ENCODE data around the gene PTGDR.

- TF ChIP-seq, protein P1, sequence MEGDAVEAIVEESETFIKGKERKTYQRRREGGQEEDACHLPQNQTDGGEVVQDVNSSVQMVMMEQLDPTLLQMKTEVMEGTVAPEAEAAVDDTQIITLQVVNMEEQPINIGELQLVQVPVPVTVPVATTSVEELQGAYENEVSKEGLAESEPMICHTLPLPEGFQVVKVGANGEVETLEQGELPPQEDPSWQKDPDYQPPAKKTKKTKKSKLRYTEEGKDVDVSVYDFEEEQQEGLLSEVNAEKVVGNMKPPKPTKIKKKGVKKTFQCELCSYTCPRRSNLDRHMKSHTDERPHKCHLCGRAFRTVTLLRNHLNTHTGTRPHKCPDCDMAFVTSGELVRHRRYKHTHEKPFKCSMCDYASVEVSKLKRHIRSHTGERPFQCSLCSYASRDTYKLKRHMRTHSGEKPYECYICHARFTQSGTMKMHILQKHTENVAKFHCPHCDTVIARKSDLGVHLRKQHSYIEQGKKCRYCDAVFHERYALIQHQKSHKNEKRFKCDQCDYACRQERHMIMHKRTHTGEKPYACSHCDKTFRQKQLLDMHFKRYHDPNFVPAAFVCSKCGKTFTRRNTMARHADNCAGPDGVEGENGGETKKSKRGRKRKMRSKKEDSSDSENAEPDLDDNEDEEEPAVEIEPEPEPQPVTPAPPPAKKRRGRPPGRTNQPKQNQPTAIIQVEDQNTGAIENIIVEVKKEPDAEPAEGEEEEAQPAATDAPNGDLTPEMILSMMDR (IDR thresholded peaks at IDR 0.05; ENCODE audit: poor library complexity, severe bottlenecking) = no peak
- TF ChIP-seq SMC3 (conservative IDR thresholded peaks at IDR 0.05; ENCODE audit: poor library complexity) (no peak), TAF1 (IDR thresholded peaks at IDR 0.05; ENCODE audit: low read depth) (no peak), EP300 (conservative IDR thresholded peaks at IDR 0.05; ENCODE audit: poor library complexity, severe bottlenecking) (no peak), POLR2AphosphoS5 (IDR thresholded peaks at IDR 0.05) (no peak), REST (IDR thresholded peaks at IDR 0.05; ENCODE audit: borderline replicate concordance) (no peak), EZH2 (IDR thresholded peaks at IDR 0.05; ENCODE audit: borderline replicate concordance, insufficient read depth, low read length, poor library complexity, severe bottlenecking) (no peak)
Observed at GRCh38 chr14:52241087-52241793, 26.3 kb upstream of the PTGDR start.
